GM21367 (cell line): ENCODE measurements around the gene RXFP4.
"Not testable (repeated sequence)": the region's sequence is repeated elsewhere in the genome, so short reads cannot be mapped to it uniquely, and the experiment has no call there.

Source experiments
- ATAC-seq: cut with Tn5 transposase; IDR thresholded peaks from one replicate; pipeline ENCODE4 v1.9.1; 2021; ENCODE audit not compliant: unreplicated experiment

RXFP4 gene

DNA sequence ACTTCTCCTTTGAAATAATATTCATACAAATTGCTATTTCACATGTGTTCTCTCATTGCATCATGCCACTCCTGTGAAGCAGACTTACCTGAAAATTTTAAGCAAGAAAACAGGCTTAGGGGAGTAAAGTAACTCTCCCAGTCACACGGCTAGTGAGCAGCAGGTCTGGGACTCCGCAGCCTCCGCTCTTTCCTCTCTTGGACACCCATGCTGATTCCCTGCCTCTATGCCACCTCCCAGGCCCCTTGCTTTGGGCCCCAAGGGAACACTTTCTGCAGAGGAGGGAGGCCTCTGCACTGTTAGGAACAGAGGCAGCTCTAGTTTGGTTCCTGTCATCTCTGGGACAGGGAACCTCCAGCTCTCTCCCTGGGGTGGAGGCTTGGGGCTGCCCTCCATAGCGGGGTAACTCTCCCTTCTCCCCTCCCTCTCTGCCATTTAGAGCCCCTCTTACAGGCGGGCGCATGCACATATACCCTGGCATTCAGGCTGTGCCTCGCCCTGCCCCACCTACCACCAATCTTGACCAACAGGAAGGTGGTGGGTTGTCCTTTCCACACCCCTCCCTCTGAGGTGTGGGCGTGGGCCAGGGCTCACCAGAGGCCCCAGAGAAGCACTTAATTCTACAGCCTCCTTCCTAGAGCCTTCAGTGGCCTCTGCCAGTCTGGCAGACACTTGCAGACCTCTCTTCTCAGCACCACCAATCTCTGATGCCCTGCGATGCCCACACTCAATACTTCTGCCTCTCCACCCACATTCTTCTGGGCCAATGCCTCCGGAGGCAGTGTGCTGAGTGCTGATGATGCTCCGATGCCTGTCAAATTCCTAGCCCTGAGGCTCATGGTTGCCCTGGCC, at the start of gene RXFP4:
RXFP4 (plus strand) TSS at position 646 of the 852 bp plus-strand sequence; CDS start at position 718, 72 bp downstream.
- ATAC-seq, result no peak

DNA sequence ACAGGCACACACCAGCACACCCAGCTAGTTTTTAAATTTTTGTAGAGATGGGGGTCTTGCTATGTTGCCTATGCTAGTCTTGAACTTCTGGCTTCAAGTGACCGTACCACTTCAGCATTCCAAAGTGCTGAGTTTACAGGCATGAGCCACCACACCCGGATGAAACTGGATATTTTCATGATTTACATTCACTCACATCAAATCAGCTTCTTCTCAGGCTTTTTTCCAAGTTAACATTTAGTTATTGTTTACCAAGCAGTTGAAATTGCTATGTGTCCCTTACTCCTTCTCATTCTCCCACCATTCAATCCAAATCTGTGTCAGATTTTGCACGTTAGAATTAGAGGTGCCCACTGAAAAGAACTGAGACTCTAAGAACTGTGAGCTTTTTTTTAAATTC, 48.6 kb upstream of the RXFP4 start:
- ATAC-seq, result no peak

GRCh38 chr1:155893389-155894142, 47.9 kb upstream of the RXFP4 start:
- no peak for ATAC-seq

DNA sequence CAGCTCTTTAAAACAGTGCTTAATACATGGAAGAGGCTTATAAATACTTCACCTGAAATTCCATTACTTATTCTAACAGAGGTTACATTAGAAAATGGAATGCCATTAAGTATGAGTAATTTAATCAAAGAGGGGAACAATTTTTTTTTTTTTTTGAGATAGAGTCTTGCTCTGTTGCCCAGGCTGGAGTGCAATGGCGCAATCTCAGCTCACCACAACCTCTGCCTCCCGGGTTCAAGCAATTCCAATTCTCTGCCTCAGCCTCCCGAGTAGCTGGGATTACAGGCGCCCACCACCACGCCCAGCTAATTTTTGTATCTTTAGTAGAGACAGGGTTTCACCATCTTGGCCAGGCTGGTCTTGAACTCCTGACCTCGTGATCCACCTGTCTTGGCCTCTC, 45.8 kb upstream of the RXFP4 start:
- not testable (repeated sequence) for ATAC-seq

DNA sequence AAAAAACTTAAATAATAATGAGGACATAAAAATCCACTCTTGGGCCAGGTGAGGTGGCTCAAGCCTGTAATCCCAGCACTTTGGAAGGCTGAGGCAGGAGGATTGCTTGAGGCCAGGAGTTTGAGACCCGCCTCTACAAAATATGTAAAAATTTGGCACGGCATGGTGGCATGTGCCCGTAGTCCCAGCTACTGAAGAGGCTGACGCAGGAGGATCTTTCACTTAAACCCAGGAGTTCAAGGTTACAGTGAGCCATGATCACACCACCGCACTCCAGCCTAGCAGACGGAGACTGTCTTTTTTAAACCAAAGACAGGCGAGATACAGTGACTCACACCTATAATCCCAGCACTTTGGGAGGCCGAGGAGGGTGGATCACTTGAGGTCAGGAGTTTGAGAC, 45.0 kb upstream of the RXFP4 start:
- not testable (repeated sequence) for ATAC-seq

DNA sequence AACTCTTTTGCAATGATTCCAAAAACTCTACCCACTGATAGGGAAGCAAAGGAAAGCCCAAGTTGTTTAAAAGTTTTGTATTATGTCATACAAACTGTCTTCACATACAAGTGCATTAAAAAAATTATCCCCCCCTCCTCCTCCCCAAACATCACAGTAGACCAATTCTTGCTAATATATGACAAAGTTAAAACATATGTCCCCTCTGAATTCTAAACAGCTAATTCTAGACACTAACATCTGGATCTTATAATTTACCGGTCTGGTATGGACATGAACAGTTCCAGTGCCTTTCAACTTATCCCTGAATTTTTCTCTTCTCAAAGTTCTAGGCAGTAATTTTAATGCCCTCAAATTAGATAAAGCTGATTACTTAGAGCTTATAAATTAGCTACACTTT, 43.7 kb upstream of the RXFP4 start:
- no peak for ATAC-seq

DNA sequence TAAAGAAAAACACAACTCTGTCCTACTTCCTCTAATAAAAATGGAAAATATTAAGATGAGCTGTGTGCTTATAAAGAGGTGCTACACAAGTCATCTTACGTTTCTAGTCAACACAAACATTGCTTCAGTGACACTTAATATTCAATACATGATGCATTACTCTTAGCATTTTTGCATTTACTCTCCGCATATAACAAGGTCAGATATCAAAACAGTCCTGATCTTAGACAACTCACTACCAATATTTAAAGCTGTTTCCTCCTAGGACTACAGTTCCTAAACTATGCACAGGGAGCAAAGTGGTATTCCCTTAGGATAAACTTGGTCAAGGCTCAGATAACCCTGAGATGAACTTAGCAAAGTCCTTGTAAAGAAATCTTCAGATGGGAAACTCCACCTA, 42.5 kb upstream of the RXFP4 start:
- no peak for ATAC-seq

DNA sequence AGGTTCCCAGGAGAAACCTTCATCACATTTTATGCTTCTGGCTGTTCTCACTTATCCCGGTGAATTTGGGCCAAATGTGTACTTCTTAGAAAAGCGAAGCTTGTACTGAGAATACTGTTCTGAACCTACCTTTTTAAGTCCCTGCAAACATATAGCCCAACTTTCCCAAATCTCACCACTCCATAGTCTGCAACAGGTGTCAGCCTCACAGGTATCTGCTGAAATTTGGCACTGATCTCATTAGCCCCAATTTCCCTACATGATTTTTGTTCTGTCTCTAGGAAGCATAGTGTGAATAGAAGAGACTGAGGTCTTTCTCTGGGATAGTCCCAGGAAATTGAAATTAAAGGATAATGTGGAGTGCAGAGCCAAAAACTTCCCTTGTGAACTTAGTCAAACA, 41.8 kb upstream of the RXFP4 start:
- ATAC-seq, result no peak

GRCh38 chr1:155900161-155900560, 41.3 kb upstream of the RXFP4 start:
- ATAC-seq, result no peak

GRCh38 chr1:155904261-155904660, 37.2 kb upstream of the RXFP4 start:
- ATAC-seq, result no peak

GRCh38 chr1:155909894-155910293, 31.5 kb upstream of the RXFP4 start:
- ATAC-seq, result no peak

- ATAC-seq, result no peak
Observed at GRCh38 chr1:155910621-155911121, 30.8 kb upstream of the RXFP4 start.

DNA sequence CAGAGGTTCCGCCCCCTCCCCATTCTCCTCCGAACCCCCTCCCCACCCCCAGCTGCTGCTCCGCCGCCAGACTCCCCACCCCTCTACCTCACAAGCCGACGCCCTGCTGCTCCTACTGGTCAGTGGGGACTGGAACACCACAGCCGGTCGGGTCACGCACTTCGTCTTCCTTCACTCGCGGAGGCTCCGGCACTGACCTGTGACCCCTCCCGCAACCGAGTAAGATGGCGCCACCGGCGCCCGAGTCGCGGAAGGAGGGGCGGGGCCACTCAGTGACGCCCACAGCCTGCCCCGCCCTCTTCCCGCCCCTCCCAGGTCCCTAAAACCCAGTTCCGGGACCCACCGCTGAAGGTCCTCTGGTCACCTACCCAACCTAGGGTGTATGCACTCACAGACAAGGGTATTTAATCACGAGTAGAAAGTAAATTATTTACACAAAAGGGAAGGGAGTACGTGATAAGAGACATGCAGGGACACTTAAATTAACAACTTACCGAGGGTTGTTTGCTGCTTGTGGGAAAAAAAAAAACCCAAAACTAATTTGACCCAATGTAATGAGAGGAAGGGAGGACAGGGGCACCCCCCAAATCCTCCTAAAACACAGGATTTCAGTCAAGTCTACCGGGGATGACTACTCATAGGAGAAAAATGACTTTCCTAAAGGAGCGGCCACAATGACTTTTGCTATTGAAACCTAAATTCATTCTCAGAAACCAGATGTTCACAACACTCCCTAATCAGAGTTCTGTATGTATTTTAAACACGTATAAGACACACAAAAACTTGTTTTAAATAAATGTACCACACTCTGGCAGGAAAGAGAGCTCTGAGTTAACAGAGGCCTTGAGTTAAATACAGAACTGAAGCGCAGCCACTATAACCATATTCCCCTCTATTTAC, 30.0 kb upstream of the RXFP4 start, which contains the start of gene RIT1:
RIT1 (minus strand) TSS at position 194 of the 900 bp plus-strand sequence. CDS start 588 bp downstream, outside the sequence.
- peak; percentile 78 for ATAC-seq

- no peak for ATAC-seq
Observed at GRCh38 chr1:155912056-155912536, 29.3 kb upstream of the RXFP4 start.

GRCh38 chr1:155913969-155914757, 27.3 kb upstream of the RXFP4 start:
- ATAC-seq, result no peak

- no peak for ATAC-seq
Observed at GRCh38 chr1:155918660-155919059, 22.8 kb upstream of the RXFP4 start.

GRCh38 chr1:155919801-155920200, 21.6 kb upstream of the RXFP4 start:
- no peak for ATAC-seq

DNA sequence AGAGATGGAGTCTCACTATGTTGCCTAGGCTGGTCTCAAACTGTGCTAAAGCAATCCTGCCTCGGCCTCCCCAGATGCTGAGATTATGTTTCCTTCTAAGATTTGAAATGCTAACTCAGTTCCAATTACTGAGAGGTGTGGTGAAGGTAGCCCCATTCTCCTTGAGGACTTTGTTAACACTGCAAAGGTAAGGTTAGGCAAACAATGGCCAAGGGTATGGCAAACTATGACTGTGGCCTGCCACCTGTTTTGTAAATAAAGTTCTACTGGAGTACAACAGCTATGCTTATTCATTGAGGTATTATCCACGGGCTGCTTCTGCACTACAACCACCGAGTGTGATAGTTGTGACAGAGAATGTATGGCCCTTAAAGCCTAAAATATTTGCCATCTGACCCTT, 20.7 kb upstream of the RXFP4 start:
- ATAC-seq, result no peak

GRCh38 chr1:155925506-155925905, 15.9 kb upstream of the RXFP4 start:
- ATAC-seq, result no peak

DNA sequence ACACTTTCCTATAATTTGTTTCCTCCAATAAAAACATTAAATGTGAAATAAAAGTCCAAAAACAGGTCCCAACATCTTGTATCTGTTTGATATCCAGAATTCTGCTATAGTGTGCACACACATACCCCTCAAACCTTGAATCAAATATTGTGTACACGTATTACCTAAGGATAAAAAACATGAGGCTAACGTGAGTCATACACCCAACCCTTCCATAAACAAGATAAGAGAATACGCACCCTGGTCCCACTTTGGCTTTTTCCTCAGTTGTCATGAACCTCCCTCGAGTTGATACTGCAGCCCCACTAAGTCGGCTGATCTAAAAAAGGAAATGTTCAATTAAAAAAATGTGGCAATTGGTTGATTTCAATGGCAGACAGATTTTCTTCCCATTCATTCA, 12.4 kb upstream of the RXFP4 start:
- ATAC-seq, result no peak
